HG02981 (cell line): ENCODE results near the gene GSG1L2.

Experiments
- ATAC-seq: cut with Tn5 transposase; IDR thresholded peaks from one replicate; pipeline ENCODE4 v1.9.1; 2021; ENCODE audit warnings: mild to moderate bottlenecking, moderate library complexity; ENCODE audit not compliant: unreplicated experiment

Gene GSG1L2

DNA sequence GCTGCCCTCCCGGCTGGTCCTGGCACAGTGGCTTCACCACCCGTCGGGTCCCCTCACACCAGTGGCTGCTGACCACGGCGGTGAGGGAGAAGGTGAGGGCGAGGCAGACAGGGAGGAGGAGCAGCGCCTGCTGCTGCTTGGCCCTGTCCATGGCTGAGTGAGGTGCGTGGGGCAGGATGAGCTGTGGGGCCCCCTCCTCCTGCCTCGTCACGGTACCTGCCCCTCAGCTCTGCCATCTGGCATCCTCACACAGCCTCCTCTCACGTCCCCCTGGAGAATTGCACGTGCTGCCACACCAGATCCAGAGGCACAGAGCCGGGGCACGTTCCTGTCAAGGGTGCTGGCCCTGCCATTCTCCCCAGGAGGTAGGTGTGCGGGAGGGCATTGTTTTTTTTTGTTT is at the start of gene GSG1L2:
Gene GSG1L2 (minus strand): TSS at position 159 of the 400 bp plus-strand sequence. CDS start 8 bp downstream, at position 151.
- ATAC-seq: no peak

DNA sequence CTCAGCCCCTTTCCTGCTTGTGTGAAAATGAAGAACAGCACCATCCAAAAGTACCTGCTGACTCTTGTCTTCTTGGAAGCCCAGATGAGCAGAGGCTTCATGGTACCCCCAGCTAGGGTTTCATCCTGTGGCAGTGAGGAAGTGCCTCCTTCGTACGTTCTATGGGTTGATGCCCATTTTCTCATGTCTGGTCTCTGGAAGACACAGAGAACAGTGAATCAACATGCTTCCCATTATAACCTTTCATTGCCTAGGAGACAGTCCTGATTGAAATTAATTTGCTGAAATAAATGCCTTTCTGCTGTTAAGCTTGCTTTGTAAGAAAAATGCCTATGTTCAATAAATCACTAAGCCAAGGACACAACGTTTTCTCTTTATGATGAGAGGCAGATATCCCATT is 46.7 kb upstream of the GSG1L2 start:
- no peak for ATAC-seq

DNA sequence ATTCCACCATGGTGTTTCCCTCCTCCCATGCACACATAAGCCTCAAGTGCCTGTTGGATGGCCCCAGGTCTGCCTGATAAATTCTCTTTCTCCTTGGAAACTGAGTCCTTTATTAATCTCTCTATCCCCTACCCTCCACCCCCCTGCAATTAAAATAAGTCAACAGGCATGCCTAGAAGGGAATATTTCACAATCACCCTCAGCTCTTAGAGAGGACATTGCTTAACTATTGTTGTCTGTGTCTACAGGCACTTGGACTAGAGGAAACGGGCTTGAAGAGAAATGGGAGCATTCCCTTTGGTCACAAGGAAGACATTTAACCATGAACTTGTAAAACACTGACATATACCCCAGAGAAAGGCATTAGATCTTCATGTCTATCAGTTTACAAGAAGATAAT is 43.7 kb upstream of the GSG1L2 start:
- ATAC-seq: no peak

DNA sequence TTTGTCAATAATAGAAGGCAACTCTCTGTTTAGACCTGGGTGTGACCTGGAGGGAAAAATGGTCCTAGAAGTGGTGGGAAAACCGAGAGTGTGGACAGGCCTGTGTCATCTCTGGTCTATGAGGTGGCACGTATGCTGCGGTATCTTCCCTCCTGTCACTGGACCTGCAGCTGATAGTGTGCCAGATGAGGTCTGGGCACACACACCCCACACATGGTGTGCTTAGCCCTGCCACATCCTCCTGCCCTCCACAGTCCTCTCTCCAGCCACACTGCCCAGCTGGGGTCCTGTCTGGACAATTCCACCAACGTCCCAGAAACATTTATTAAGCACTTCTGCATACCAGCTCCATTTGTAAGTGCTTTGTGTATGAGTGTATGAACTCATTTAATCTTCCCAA is 41.1 kb upstream of the GSG1L2 start:
- no peak for ATAC-seq

DNA sequence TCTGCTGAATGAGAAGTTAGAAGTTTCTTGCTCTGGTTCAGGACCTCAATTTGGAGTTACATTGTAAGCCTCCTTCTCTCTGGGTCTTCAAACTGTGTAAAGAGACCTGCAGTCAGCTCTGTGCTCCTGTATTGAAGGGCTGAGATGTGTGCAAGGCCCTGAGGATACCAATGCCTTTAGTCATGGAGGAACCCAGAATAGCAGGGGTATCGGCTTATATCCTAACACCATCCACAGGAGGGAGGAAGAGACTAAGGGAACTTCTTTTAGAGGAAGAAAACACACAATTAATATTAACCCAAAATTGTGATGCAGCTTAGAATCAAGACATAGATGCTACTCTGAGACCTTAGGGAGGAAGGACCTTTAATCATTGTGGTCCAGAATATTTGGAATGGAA is 40.3 kb upstream of the GSG1L2 start:
- ATAC-seq: no peak

DNA sequence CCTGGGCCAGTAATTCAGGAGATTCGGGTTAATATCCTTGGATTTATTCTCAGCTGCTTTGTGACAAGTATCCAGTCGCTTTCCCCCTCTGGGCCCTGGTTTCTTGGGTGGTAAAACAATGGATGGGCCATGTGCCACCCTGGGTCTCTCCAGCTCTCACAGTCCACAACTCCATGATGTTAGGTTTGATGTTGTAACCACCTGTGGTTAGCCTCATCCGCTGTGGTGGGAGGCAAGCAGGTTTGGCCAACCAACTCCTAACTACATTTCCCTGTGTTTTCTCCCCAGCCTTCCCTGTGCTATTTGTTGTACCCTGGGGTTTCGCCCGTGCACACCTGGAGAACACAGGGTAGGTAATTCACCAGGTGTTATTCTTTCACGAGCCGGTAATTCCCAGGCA is 39.0 kb upstream of the GSG1L2 start:
- no peak for ATAC-seq

DNA sequence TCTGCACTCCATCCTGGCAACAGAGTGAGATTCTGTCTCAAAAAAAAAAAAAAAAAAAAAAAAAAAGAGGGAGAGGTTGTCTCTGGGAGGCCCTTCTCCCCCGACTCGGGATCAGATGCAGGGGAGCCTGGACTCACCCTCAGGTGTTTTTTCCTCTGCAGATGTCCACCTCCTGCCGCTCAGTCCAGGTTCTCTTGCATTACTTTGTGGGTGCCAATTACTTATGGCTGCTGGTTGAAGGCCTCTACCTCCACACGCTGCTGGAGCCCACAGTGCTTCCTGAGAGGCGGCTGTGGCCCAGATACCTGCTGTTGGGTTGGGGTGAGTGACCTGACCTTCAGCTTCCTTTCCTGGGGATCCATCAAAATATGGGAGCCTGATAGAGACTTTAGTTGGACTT is 37.9 kb upstream of the GSG1L2 start:
- ATAC-seq: no peak

DNA sequence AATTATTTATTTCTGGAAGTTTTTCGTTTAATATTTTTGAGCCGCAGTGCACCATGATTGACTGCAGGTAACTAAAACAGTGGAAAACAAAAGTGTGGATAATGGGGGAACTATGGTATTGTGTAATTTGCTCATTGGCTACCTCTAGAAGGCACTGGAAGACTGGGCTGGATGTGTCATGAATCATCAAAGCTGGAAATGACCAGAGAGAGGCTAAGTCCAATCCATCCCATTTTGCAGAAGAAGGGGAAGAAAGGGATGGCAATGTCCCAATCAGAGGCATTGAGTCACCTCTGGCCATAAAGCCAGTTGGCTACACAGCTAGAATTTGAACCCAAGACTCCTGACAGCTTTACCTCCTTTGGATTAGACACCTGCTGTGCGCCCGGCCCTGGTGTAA is 33.2 kb upstream of the GSG1L2 start:
- no peak for ATAC-seq

DNA sequence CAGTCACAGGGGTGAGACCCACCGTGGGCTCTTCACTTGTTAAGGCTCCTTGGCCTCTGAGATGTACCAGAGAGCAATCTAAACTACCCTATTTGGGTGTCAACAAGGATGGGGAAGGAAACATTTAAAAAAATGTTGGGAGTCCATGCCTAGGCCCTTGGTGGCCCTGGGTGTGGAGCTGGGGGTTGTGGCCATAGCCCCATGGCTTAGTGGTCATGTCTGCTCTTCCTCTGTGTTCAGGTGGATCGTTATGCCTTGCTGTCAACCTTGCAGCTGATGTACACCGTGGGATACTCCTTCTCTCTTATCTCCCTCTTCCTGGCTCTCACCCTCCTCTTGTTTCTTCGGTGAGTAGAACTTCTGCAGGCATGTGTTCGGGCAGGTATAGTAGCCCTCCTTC is 32.4 kb upstream of the GSG1L2 start:
- no peak for ATAC-seq

DNA sequence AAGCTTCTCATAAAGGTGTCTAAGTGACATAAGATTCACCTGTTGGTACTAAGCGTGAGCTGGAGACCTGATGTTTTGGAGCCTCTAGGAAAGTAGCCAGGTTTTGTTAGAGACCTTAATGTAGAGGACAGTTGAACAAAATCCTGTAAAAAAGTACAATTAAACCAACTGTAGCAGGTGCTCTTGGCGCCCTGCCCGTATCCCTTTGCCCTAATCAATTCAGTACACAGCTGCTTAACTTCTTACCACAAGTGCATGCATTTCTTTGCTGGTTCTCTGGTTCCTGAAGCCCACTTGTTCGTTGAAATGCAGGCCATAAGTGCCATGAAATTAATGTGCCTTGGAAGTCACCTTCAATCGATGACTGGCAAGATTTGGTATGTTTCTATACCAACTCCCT is 28.3 kb upstream of the GSG1L2 start:
- no peak for ATAC-seq

DNA sequence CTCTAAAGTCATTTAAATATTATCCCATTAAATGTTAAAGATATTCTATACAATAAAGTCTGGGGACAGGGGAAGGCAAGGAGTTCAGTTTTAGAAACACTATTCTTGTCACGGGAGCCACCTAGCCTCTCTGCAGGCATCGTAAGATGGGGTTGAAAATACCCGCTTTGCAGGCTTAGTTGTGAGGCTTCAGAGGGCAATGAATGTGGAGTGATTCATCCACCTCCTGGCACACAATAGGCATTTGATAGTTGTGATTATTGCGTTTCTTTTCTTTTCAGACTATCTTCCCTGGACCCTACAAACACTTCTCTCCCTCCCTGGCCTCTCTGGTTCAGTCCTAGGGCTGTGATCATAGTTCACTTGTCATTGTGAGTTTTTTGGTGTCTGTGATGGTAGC is 23.4 kb upstream of the GSG1L2 start:
- ATAC-seq: no peak

DNA sequence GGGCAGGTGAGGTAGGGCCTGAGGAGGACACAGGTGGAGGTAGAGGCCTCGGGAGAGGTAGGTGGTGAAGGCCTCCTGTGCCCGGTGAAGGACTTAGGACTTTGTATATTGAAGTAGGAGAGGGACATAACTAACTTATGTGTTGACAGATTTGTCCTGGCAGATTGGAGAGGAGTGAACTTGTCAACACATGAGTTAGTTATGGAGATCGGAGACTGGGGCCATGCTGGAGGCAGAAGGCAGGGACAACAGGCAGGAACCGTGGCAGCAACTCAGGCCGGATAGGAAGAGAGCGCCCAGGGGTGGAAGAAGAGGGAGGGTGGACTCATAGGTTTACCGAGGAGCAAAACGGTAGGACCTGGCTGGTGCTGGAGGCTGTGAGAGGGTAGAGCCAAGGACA is 22.3 kb upstream of the GSG1L2 start:
- no peak for ATAC-seq

DNA sequence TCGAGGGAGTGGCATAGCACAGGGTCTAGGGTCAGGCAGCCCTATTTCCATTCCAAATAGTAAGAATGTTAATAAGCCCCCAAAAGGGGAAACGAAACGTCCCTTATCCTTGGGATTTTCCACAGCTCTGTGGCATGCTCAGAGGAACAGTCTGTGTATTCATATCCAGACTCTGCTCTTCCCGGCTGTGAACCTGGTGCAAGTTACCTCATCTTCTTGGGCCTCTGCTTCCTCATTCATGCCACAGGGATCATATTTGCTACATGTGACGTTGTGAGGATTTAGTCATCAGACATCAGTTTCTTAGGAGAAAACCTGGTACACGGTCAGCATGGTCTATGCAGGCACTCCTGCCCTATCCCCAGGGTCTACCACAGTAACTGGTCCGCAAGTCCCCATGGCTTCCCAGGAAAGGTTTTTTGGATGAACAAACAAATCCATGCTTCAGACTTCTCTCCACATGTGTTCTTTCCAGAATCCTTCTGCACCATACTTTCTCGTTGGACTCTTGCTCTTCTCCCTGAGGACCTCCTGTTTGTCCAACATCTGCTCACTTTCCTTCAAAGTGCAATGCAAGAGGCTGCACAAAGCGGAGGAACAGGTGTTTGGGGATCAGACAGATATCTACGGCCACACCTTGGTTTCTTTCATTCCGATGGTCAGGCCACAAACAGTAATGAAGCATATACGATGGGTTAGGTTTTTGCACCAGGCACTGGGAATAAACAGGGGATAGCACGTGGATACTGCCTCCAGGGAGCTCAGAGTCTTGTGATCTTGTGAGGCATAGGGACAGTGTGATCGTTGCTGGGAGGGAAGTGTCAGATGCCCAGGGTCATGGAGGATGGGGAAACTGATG is 21.5 kb upstream of the GSG1L2 start:
- ATAC-seq: no peak

DNA sequence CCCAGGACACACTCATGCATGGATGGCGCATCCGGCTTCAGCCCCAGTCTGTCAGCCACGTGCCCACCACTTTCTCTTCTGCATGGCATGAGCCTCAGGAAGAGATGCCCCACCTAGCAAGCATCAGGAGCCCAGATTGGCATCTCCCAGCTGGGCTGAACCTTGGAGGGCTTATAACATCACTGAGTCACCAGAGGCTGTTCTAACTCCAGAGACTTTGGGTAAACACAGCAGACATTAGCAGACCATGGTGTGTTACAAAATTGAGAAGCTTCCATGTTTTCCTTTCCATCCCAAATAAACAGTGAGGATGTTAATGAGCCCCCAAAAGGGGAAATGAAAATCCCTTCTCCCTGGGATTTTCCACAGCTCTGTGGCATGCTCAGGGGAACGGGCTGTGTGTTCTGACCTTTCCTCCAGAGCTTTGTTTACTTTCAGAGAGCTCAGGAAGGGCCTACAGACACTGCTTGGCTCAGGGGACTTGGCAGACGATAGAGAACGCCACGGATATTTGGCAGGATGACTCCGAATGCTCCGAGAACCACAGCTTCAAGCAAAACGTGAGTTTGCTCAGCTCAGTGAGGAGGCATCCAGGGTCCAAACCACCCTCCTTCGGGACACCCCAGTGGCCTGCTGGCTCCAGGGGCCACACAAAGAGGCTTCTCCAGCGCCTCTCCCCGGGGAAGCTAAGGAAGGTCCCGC is 20.3 kb upstream of the GSG1L2 start:
- no peak for ATAC-seq

DNA sequence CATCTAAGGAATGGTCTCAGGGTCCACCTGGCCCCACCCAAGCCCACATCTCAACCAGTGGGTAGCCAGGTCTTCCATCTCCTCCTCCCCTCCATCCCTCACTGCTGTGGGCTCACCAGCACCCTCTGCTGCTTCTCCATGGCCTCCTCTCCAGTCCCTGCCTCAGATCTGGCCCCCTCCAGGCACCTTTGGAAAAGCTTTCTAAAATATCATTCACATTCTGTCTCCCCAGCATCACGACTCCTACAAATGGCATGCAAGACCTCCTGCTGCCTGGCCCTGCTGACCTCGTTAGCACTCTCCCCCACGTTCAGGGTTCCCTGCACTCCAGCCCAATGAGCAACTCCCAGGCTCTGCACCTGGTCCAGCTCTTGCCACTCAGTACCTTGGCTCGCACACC is 17.6 kb upstream of the GSG1L2 start:
- ATAC-seq: no peak

DNA sequence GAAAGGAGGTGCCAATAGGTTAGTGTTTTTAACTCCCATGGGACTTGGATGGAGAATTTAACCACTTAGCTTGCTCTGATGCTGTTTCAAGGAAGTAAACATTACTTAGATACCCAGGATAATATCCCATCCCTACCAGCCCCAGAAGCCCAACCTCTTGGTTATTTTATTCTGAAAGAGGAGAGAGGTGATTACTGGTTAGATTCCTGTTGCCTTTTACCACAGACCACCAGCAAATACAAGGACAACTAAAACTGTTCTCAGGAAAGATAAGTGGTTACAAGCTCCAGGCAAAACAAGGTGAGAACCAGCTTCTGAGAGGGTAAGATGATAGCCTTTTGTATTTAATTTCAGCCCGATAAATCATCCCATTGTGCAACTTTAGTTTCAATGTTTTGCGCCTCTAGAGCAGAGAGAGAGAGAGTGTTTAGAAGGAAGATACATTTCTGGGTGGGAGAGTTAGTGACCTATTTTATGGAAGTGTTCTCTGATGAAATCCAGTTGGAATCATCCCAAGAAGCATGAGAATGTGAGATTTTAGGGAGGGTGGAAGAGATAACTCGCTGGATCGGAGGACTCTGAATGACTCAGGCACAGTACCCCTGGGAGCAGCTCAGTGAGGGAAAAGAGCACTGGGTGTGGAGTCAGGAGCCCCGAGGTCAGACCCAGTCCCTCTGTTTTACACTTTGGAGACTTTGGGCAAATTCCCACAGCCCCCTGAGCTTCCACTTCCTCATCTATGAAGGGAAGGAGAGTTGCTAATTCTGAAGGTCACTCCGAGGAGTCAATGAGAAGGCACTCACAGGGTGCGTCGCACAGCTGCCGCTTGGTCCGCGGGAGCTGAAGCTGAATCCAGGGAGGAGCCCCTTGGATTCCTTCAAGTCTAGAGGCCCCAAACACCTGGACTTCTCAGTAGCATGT is 15.9 kb upstream of the GSG1L2 start:
- no peak for ATAC-seq

DNA sequence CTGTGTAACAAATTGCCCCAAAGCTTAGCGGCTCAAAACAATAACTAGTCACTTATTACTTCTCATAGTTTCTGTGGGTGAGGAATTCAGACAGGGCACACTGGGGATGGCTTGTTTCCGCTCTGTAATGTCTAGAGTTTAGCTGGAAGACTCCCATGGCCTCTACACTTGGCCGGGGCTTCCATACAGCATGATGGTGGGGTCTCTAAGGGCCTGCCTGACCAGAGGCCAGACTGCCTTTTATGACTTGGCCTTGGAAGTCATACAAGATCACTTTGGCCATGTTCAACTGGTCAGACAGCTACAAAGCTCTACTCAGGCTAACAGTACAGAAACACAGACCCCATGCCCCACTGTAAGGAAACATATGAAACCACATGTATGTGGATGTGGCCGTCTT is 12.0 kb upstream of the GSG1L2 start:
- no peak for ATAC-seq

DNA sequence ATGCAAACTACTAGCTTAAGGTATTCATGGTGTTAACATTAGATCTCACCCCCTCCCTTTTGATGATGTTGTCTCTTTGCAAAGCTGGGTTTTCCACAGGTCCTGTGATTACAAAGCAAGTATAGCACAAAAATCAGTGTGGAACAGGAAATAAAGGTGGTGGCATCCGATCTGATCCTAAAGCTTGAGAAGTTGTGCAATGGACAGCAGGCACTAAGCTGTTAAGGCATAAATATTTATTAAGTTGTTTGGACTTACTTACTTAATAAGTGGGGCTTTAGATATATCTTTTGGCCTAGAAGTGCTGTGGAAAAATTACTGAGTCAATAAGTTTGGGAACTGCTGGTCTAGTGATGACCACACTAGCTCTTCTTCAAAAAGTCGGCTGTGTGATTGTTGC is 8.8 kb upstream of the GSG1L2 start:
- no peak for ATAC-seq

DNA sequence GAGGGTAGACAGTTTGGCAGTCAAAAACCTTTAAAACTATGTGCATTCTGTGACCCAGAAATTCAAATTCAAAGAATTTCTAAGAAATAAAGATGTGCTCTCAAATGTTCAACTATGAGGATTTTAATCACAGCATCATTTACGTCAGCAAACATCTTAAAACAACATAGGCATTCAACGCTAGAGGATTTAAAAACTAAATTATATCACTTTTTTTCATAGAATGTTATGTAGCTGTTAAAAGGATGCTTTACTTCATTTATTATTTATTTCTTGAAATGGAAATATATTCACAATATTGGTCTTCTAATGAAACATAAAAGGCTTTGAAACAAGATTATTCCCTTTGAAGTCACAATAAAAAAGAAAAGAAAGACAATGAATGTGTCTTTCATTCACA is 7.5 kb upstream of the GSG1L2 start:
- ATAC-seq: no peak

DNA sequence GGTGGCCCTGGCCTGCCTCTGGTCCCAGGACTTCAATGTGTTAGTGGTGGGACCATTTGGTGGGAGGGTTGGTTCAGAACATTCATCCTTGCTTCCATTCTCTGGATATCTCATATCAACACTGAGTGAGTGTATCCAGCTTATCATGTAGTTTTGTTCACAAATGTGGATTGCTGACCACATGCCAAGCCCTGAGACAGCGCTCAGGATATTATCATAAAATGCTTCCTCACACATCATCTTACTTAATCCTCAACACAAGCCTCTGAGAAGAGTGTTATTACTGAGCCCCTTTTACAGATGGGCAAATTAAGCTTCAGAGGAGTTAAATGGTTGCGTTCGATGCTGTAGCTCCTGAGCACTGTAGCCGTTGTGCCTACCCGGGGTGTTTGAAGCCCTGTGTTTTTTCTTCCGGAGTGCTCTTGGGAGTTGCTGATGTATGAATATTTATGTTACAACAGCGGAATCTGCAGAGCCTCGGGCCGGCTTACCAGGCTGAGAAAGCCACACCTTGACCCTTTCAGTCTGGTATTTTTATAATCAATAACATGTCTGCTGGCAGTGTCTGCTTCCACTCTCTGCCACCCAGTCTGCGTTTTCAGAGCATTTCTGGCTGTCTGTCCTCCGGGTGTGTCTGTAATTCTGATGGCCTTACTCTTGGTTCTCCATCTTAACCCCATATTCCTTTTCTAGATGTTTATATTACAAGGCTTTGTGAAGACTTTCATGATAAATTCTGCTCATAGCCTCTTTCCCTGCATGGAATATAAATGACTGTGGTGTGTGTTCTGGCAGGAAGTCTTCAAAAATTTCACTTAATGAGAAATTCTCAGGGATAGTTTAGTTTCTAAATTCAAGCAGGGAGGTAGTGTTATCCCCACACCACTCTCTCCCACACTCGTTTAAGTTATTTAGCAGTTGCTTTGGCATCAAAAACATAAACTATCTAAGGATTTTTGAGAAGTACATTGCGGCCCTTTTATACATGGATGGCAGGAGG is 6.7 kb upstream of the GSG1L2 start:
- ATAC-seq: no peak
